HepG2 (cell line): Measurements from ENCODE around the gene REP15.
"Not testable (repeated sequence)": the region's sequence is repeated elsewhere in the genome, so short reads cannot be mapped to it uniquely, and the experiment has no call there.

Experiments
- HNRNPK ChIP-seq: fragments of 200-400 bp; formaldehyde crosslinking; IDR thresholded peaks from 2 replicates; pipeline ENCODE4 v1.6.1; 2018; ENCODE audit warnings: low read length, low read depth, moderate library complexity, mild to moderate bottlenecking; ENCODE audit not compliant: poor library complexity, severe bottlenecking
- POLR2A ChIP-seq, 2 experiments: IDR thresholded peaks; 2 replicates each; pipeline ENCODE4 v1.6.1; 2011; ENCODE audit warnings: low read depth in 2 of 2, low read length in 2 of 2, mild to moderate bottlenecking in 1 of 2, moderate library complexity in 1 of 2; ENCODE audit not compliant: insufficient read depth in 1 of 2
- ZBTB26 ChIP-seq: IDR thresholded peaks from 2 replicates; pipeline ENCODE4 v1.6.1; 2016; ENCODE audit warnings: missing compliant biosample characterization, missing genetic modification reagents, borderline replicate concordance
- ZKSCAN1 ChIP-seq: fragments of 150-350 bp; IDR thresholded peaks from 2 replicates; pipeline ENCODE4 v1.6.1; 2014; ENCODE audit warnings: low read length
- ZNF224 ChIP-seq: sonication (generic); formaldehyde crosslinking; IDR thresholded peaks from 2 replicates; pipeline ENCODE4 v1.5.0; 2020; ENCODE audit warnings: mild to moderate bottlenecking, missing genetic modification reagents

- TF ChIP-seq ZKSCAN1; ZBTB26 (CRISPR knock-in tag); POLR2A (IDR thresholded peaks at IDR 0.05; ENCODE audit: insufficient read depth in 1 of 2, low read depth in 2 of 2, low read length in 2 of 2); ZNF224 (CRISPR knock-in tag); HNRNPK: not testable (repeated sequence)
These were observed 40.8 kb upstream of the REP15 start for GRCh38 chr12:27655476-27655875.
